Endodermal cell (in vitro differentiated cells): Measurements from ENCODE around the gene HES1. TPM values are rescaled to one million over a fixed set of nuclear protein-coding genes. Genes with fewer than 3 reads are reported as not detected.

Source experiments
- DNase-seq: peaks from one replicate; pipeline ENCODE4 v3.0.0-alpha.2; 2017
- H3K27ac ChIP-seq: 2 replicates; pipeline ENCODE4 v1.5.1; 2013; ENCODE audit warnings: mild to moderate bottlenecking, low read depth, low read length, moderate library complexity
- H3K27me3 ChIP-seq: 2 replicates; pipeline ENCODE4 v1.6.1; 2013; ENCODE audit warnings: mild to moderate bottlenecking, low read length, moderate library complexity; ENCODE audit not compliant: insufficient read depth, control insufficient read depth, poor library complexity, severe bottlenecking
- H3K36me3 ChIP-seq: 2 replicates; pipeline ENCODE4 v1.7.0; 2013; ENCODE audit warnings: mild to moderate bottlenecking, low read length, moderate library complexity; ENCODE audit not compliant: control insufficient read depth, insufficient read depth
- H3K4me1 ChIP-seq: one replicate; pipeline ENCODE4 v1.7.0; 2013; ENCODE audit warnings: low read length; ENCODE audit not compliant: control insufficient read depth, insufficient read depth
- H3K4me3 ChIP-seq: 2 replicates; pipeline ENCODE4 v1.5.1; 2013; ENCODE audit warnings: mild to moderate bottlenecking, low read length, moderate library complexity
- H3K9ac ChIP-seq: 2 replicates; pipeline ENCODE4 v1.6.1; 2013; ENCODE audit warnings: mild to moderate bottlenecking, low read length, moderate library complexity; ENCODE audit not compliant: poor library complexity, severe bottlenecking; ENCODE audit errors: extremely low read depth
- H3K9me3 ChIP-seq: 2 replicates; pipeline ENCODE4 v1.6.1; 2013; ENCODE audit warnings: mild to moderate bottlenecking, low read length, moderate library complexity; ENCODE audit not compliant: control insufficient read depth
- H3K27ac Mint-ChIP-seq: 2 replicates; pipeline ENCODE4 v1.8.0; 2020; ENCODE audit warnings: mixed read lengths
- H3K27me3 Mint-ChIP-seq: 2 replicates; pipeline ENCODE4 v1.8.0; 2021; ENCODE audit warnings: mild to moderate bottlenecking, mixed read lengths; ENCODE audit not compliant: insufficient read depth
- H3K36me3 Mint-ChIP-seq: 2 replicates; pipeline ENCODE4 v1.8.0; 2020; ENCODE audit warnings: low read depth, mixed read lengths
- H3K4me1 Mint-ChIP-seq: 2 replicates; pipeline ENCODE4 v1.8.0; 2020; ENCODE audit warnings: mixed read lengths
- H3K4me3 Mint-ChIP-seq: 2 replicates; pipeline ENCODE4 v1.8.0; 2020; ENCODE audit warnings: mild to moderate bottlenecking, moderate library complexity, mixed read lengths
- H3K9me3 Mint-ChIP-seq: 2 replicates; pipeline ENCODE4 v1.8.0; 2020; ENCODE audit warnings: mild to moderate bottlenecking, mixed read lengths
- CTCF ChIP-seq: fragments of 200-600 bp; sonication (generic); conservative IDR thresholded peaks from 2 replicates; pipeline ENCODE4 v1.5.0; 2021; ENCODE audit warnings: antibody characterized with exemption, mild to moderate bottlenecking
- WGBS, 2 experiments: methylation state at CpG; one replicate each; pipeline versions ENCODE4 v1.1.5 to v1.1.7; 2013; ENCODE audit warnings: missing lambda C conversion rate in 2 of 2, mixed read lengths in 1 of 2; ENCODE audit not compliant: insufficient coverage in 1 of 2, insufficient read length in 1 of 2; 5-methylcytosine and 5-hydroxymethylcytosine counted together
- total RNA-seq, 2 donors: library from RNA; stranded (reverse); fragmentation: NEBNext Ultra II Directional in 1 of 2; extraction: Animal tissue kit (Norgen Biotek cat#: 25700) in 1 of 2; gene quantifications; 2 replicates in 1 of 2; 3 replicates in 1 of 2; pipeline ENCODE4 v1.2.1, GENCODE V29; 2021

HES1 gene
- total RNA-seq, 2 donors from 2014 or later: 2.1 to 17.5 TPM

DNA sequence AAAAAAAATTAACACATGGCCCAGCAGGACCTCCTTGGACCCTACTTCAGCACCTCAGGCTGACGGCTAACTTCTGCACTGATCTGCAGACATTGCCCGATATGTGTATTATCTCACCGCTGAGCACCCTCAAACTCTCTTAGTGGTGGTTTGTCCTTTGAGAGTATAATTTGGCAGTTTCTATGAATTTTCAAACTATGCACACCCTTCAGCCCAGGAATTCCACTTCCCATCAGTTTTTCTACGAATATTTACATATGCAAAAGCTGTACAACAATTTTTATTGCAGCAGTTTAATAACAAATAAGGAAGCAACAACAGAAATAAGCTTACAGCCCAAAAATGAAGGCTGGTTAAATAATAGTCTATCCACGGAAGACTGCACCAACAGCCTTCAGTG lies 44.6 kb downstream of the HES1 start:
- Histone ChIP-seq H3K27me3 (no peaks in the 10 kb centered on the region), H3K27ac (no peak overlapping the region), H3K9me3 (no peaks in the 10 kb centered on the region), H3K4me1 (peaks cover 4% of the 10 kb centered on the region), H3K36me3 (no peaks in the 10 kb centered on the region), H3K9ac (no peak overlapping the region), H3K4me3 (no peak overlapping the region)
- Mint-ChIP-seq H3K36me3 (no peaks in the 10 kb centered on the region), H3K4me3 (no peak overlapping the region), H3K27me3 (no peaks in the 10 kb centered on the region), H3K27ac (no peak overlapping the region), H3K4me1 (peaks cover 37% of the 10 kb centered on the region), H3K9me3 (no peaks in the 10 kb centered on the region)
- DNase-seq: no peak
- TF ChIP-seq CTCF: no peak
- WGBS, 2 experiments: 92 to 100% methylated on average over 3 to 5 of the region's 5 CpGs

DNA sequence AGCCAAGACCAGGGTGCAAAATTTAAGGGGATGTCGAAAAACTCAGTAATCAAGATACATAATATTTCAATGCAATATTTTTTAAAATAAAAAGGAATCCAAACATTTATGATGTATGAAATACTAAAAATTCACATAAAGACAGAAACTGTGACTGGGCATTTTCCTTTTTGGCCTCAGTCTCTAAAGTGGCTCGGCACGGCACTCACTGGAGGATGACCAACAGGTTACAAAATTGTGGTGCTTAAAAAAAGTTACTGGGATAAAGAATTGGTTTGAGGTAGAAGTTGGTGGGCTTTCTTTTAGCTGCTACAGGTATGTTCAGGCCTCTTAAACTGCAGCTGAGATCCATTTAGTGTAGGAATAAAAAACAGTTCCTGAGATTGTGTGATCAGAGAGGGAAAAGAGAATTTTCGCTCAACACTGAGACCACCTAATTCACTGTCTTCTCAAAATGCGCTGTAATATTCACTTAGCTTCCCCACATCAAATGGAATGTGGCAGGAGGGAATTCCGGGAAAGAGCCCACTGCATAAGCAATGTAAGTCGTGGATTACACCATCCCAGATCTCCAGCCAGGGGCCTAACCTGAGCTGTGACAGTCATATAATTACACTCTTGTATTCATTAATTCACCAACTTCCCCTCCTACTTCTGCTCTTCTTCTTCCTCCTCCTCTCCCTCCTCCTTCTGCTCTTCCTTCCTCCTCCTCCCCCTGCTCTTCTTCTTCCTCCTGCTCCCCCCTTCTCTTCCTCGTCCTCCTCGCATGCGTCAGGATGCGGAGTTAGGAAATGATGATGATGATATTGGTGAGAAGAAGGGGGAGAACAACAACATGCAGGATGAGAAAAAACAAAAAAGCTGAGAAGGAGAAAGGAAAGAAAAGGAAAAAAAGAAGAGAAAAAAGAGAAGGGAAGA lies 45.9 kb downstream of the HES1 start:
- no peak for DNase-seq
- Histone ChIP-seq H3K9ac (no peak overlapping the region), H3K27me3 (no peaks in the 10 kb centered on the region), H3K9me3 (no peaks in the 10 kb centered on the region), H3K4me3 (no peak overlapping the region), H3K36me3 (no peaks in the 10 kb centered on the region), H3K27ac (no peak overlapping the region), H3K4me1 (peaks cover 9% of the 10 kb centered on the region)
- Mint-ChIP-seq H3K36me3 (no peaks in the 10 kb centered on the region), H3K27me3 (no peaks in the 10 kb centered on the region), H3K4me3 (no peak overlapping the region), H3K4me1 (peaks cover 33% of the 10 kb centered on the region), H3K27ac (no peak overlapping the region), H3K9me3 (no peaks in the 10 kb centered on the region)
- TF ChIP-seq CTCF: no peak
- WGBS, 2 experiments: 88 to 96% methylated on average over 4 to 10 of the region's 11 CpGs

DNA sequence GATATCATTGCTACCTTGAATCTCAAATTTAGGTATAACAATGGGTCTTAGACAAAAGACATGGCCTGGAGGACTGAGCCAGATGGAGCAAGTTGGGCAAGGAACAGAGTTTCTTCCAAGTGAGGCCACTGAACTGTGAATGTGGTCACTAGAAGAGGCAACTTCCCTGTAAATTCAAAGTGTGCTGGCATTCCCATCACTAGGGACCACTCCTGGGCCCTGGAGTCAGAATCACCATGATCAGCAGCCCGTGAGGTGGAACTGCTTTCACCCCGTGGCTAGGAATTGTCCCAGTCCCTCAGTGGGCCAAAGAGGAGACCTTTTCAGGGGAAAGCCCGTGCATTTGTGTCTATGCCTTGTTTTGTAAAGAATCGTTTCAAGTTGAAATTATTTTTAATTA lies 47.3 kb downstream of the HES1 start:
- H3K9me3 Mint-ChIP-seq: no peaks in the 10 kb centered on the region
- no peak overlapping the region for H3K27ac Mint-ChIP-seq
- no peak overlapping the region for H3K4me3 Mint-ChIP-seq
- H3K27me3 ChIP-seq: no peaks in the 10 kb centered on the region
- peaks cover 9% of the 10 kb centered on the region for H3K4me1 ChIP-seq
- H3K9me3 ChIP-seq: no peaks in the 10 kb centered on the region
- no peaks in the 10 kb centered on the region for H3K27me3 Mint-ChIP-seq
- no peak overlapping the region for H3K27ac ChIP-seq
- H3K36me3 Mint-ChIP-seq: no peaks in the 10 kb centered on the region
- peaks cover 24% of the 10 kb centered on the region for H3K4me1 Mint-ChIP-seq
- H3K9ac ChIP-seq: no peak overlapping the region
- no peaks in the 10 kb centered on the region for H3K36me3 ChIP-seq
- TF ChIP-seq CTCF: no peak
- H3K4me3 ChIP-seq: no peak overlapping the region
- no peak for DNase-seq
- WGBS, 2 experiments: 86 to 100% methylated on average over 2 to 4 of the region's 4 CpGs
